GF-D8 (cell line): ENCODE measurements around the gene KIR2DL3.
"Not testable (repeated sequence)": the region's sequence is repeated elsewhere in the genome, so short reads cannot be mapped to it uniquely, and the experiment has no call there.

Experiments used
- DNase-seq: peaks from one replicate; lab custom pipeline; 2025; lab: John Stamatoyannopoulos, UW

The KIR2DL3 gene

GRCh38 chr19:54744080-54744479 lies 5.8 kb downstream of the KIR2DL3 start:
- DNase-seq, result not testable (repeated sequence)

- DNase-seq, result peak; percentile 64
These were observed 9.5 kb downstream of the KIR2DL3 start for GRCh38 chr19:54747614-54748322.

- DNase-seq, result not testable (repeated sequence)
These were observed 12.0 kb downstream of the KIR2DL3 start for GRCh38 chr19:54750276-54750675.

- DNase-seq, result not testable (repeated sequence)
These were observed 18.1 kb downstream of the KIR2DL3 start for GRCh38 chr19:54756204-54757110.

GRCh38 chr19:54758577-54758976 lies 20.3 kb downstream of the KIR2DL3 start:
- not testable (repeated sequence) for DNase-seq

GRCh38 chr19:54764219-54764618 lies 25.9 kb downstream of the KIR2DL3 start:
- DNase-seq, result peak; percentile 46

- DNase-seq, result not testable (repeated sequence)
These were observed 28.2 kb downstream of the KIR2DL3 start for GRCh38 chr19:54766464-54766863.

- not testable (repeated sequence) for DNase-seq
These were observed 31.3 kb downstream of the KIR2DL3 start, which contains the start of gene KIR2DL1 for GRCh38 chr19:54769646-54770045. Gene KIR2DL1 (plus strand): TSS chr19:54769793. CDS start chr19:54769851, 58 bp downstream.

- DNase-seq, result not testable (repeated sequence)
These were observed 32.2 kb downstream of the KIR2DL3 start for GRCh38 chr19:54770511-54770910.

GRCh38 chr19:54771018-54771960 lies 33.0 kb downstream of the KIR2DL3 start:
- not testable (repeated sequence) for DNase-seq

- not testable (repeated sequence) for DNase-seq
These were observed 34.4 kb downstream of the KIR2DL3 start for GRCh38 chr19:54772666-54773065.

- not testable (repeated sequence) for DNase-seq
These were observed 36.9 kb downstream of the KIR2DL3 start for GRCh38 chr19:54775095-54775815.

- DNase-seq, result not testable (repeated sequence)
These were observed 37.5 kb downstream of the KIR2DL3 start for GRCh38 chr19:54775830-54776229.

- not testable (repeated sequence) for DNase-seq
These were observed 39.5 kb downstream of the KIR2DL3 start for GRCh38 chr19:54777851-54778250.

GRCh38 chr19:54778896-54779295 lies 40.6 kb downstream of the KIR2DL3 start:
- peak; percentile 30 for DNase-seq

- DNase-seq, result not testable (repeated sequence)
These were observed 44.6 kb downstream of the KIR2DL3 start for GRCh38 chr19:54782916-54783315.

GRCh38 chr19:54786091-54786723 lies 47.9 kb downstream of the KIR2DL3 start:
- not testable (repeated sequence) for DNase-seq

- DNase-seq, result not testable (repeated sequence)
These were observed 49.8 kb downstream of the KIR2DL3 start for GRCh38 chr19:54788154-54788553.

- no peak for DNase-seq
These were observed 52.4 kb downstream of the KIR2DL3 start for GRCh38 chr19:54790711-54791110.

- DNase-seq, result no peak
These were observed 53.2 kb downstream of the KIR2DL3 start for GRCh38 chr19:54791476-54791875.
